ENCODE data around the gene SORL1-AS1.

- no peak for TF ChIP-seq EP300 (IDR thresholded peaks at IDR 0.05)
- TF ChIP-seq, protein P1, sequence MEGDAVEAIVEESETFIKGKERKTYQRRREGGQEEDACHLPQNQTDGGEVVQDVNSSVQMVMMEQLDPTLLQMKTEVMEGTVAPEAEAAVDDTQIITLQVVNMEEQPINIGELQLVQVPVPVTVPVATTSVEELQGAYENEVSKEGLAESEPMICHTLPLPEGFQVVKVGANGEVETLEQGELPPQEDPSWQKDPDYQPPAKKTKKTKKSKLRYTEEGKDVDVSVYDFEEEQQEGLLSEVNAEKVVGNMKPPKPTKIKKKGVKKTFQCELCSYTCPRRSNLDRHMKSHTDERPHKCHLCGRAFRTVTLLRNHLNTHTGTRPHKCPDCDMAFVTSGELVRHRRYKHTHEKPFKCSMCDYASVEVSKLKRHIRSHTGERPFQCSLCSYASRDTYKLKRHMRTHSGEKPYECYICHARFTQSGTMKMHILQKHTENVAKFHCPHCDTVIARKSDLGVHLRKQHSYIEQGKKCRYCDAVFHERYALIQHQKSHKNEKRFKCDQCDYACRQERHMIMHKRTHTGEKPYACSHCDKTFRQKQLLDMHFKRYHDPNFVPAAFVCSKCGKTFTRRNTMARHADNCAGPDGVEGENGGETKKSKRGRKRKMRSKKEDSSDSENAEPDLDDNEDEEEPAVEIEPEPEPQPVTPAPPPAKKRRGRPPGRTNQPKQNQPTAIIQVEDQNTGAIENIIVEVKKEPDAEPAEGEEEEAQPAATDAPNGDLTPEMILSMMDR (IDR thresholded peaks at IDR 0.05): peak in 2 of 7 experiments; percentile 12
Measured at GRCh38 chr11:121426476-121427399, 26.0 kb downstream of the SORL1-AS1 start.
